WTC11 (cell line): ENCODE results near the gene OVCA2. TPM values are rescaled to one million over a fixed set of nuclear protein-coding genes. Genes with fewer than 3 reads are reported as not detected.

ENCODE experiments used
- ATAC-seq: fragments of 200-7000 bp; cut with Tn5 transposase; 2 replicates; pipeline ENCODE4 v1.10.0; 2021; ENCODE audit warnings: mild to moderate bottlenecking, moderate library complexity
- CTCF ChIA-PET: fragments of 300-600 bp; sonication (Branson Sonifier 250); formaldehyde crosslinking; loops from one replicate; lab custom pipeline; 2021; ENCODE audit warnings: antibody characterized with exemption; lab: Charles Lee
- POLR2A ChIA-PET: fragments of 350-600 bp; sonication (Branson Sonifier 250); formaldehyde crosslinking; loops from one replicate; lab custom pipeline; 2021; ENCODE audit warnings: antibody characterized with exemption; lab: Charles Lee
- DNase-seq: peaks from one replicate; pipeline ENCODE4 v3.0.0; 2021; ENCODE audit warnings: low spot score
- H3K27ac Mint-ChIP-seq: 2 replicates; pipeline ENCODE4 v1.8.0; 2021; ENCODE audit warnings: mixed read lengths
- H3K27me3 Mint-ChIP-seq: 2 replicates; pipeline ENCODE4 v1.8.0; 2021; ENCODE audit warnings: low read depth, mild to moderate bottlenecking, moderate library complexity, mixed read lengths
- H3K36me3 Mint-ChIP-seq: 2 replicates; pipeline ENCODE4 v1.8.0; 2021; ENCODE audit warnings: mixed read lengths
- H3K4me1 Mint-ChIP-seq: 2 replicates; pipeline ENCODE4 v1.8.0; 2022; ENCODE audit warnings: mixed read lengths
- H3K4me3 Mint-ChIP-seq: 2 replicates; pipeline ENCODE4 v1.8.0; 2021; ENCODE audit warnings: mild to moderate bottlenecking, moderate library complexity, mixed read lengths
- H3K9me3 Mint-ChIP-seq: 2 replicates; pipeline ENCODE4 v1.8.0; 2021; ENCODE audit warnings: mixed read lengths
- ATF6 ChIP-seq: sonication (generic); formaldehyde crosslinking; IDR thresholded peaks from 2 replicates; pipeline ENCODE4 v1.8.1; 2023; ENCODE audit warnings: mild to moderate bottlenecking, missing genetic modification reagents
- CREM ChIP-seq: sonication (generic); formaldehyde crosslinking; IDR thresholded peaks from 2 replicates; pipeline ENCODE4 v1.8.1; 2022; ENCODE audit warnings: mild to moderate bottlenecking, missing genetic modification reagents, moderate library complexity
- FOXJ3 ChIP-seq: sonication (generic); formaldehyde crosslinking; IDR thresholded peaks from 2 replicates; pipeline ENCODE4 v1.9.0; 2021; ENCODE audit warnings: missing genetic modification reagents, mild to moderate bottlenecking, borderline replicate concordance
- FOXP1 ChIP-seq: sonication (generic); formaldehyde crosslinking; IDR thresholded peaks from 2 replicates; pipeline ENCODE4 v1.8.0; 2022; ENCODE audit warnings: missing genetic modification reagents, mild to moderate bottlenecking, moderate library complexity, borderline replicate concordance
- HMGA2 ChIP-seq: fragments of 250-450 bp; sonication (Bioruptor Pico); IDR thresholded peaks from 2 replicates; pipeline ENCODE4 v1.4.0; 2021; ENCODE audit warnings: mild to moderate bottlenecking, moderate library complexity
- MLX ChIP-seq: sonication (generic); formaldehyde crosslinking; IDR thresholded peaks from 2 replicates; pipeline ENCODE4 v1.8.1; 2023; ENCODE audit warnings: mild to moderate bottlenecking, missing genetic modification reagents, moderate library complexity
- PREB ChIP-seq: sonication (generic); formaldehyde crosslinking; IDR thresholded peaks from 2 replicates; pipeline ENCODE4 v1.8.1; 2022; ENCODE audit warnings: mild to moderate bottlenecking, missing genetic modification reagents, moderate library complexity, borderline replicate concordance
- PRRX2 ChIP-seq: fragments of 250-450 bp; sonication (Bioruptor Pico); IDR thresholded peaks from 2 replicates; pipeline ENCODE4 v1.8.0; 2021; ENCODE audit warnings: mild to moderate bottlenecking
- STAT6 ChIP-seq: sonication (generic); formaldehyde crosslinking; conservative IDR thresholded peaks from 2 replicates; pipeline ENCODE4 v1.8.1; 2023; ENCODE audit warnings: mild to moderate bottlenecking, low read depth, missing genetic modification reagents, moderate library complexity
- ZBTB43 ChIP-seq: sonication (generic); formaldehyde crosslinking; IDR thresholded peaks from 2 replicates; pipeline ENCODE4 v1.8.1; 2023; ENCODE audit warnings: mild to moderate bottlenecking, missing genetic modification reagents
- ZMAT4 ChIP-seq: fragments of 250-450 bp; sonication (Bioruptor Pico); IDR thresholded peaks from 2 replicates; pipeline ENCODE4 v1.9.0; 2021; ENCODE audit warnings: mild to moderate bottlenecking
- ZNF138 ChIP-seq: sonication (generic); formaldehyde crosslinking; conservative IDR thresholded peaks from 2 replicates; pipeline ENCODE4 v1.8.1; 2022; ENCODE audit warnings: mild to moderate bottlenecking, moderate library complexity, missing genetic modification reagents
- ZNF263 ChIP-seq: sonication (generic); formaldehyde crosslinking; IDR thresholded peaks from 2 replicates; pipeline ENCODE4 v1.8.1; 2022; ENCODE audit warnings: low read depth, mild to moderate bottlenecking, moderate library complexity, missing genetic modification reagents
- ZNF425 ChIP-seq: fragments of 250-450 bp; sonication (Bioruptor Pico); conservative IDR thresholded peaks from 2 replicates; pipeline ENCODE4 v1.9.0; 2021; ENCODE audit warnings: mild to moderate bottlenecking
- total RNA-seq: library from RNA; stranded (reverse); gene quantifications from 3 replicates; pipeline ENCODE4 v1.2.3, GENCODE V29; 2021

The OVCA2 gene
- total RNA-seq, 1 experiment from 2014 or later: 23.5 TPM

- no peak overlapping the region for H3K4me3 Mint-ChIP-seq
- ATAC-seq: no peak
These were observed 14.1 kb upstream of the OVCA2 start for GRCh38 chr17:2027528-2028233.

More at GRCh38 chr17:2027528-2028233, 14.1 kb upstream of the OVCA2 start:
- POLR2A ChIA-PET: no interaction called here
- CTCF ChIA-PET: interaction anchor here (0.5 to 6.3 kb wide), 3 partner anchors 116 to 124 kb away, joined by 3 to 47 read pairs (median 11); no protein-coding TSS in a partner anchor
- DNase-seq: no peak
- TF ChIP-seq FOXJ3: no peak
- TF ChIP-seq HMGA2 (CRISPR knock-in tag): no peak
- TF ChIP-seq MLX (CRISPR knock-in tag): no peak
- no peak for TF ChIP-seq ZNF425 (CRISPR knock-in tag)
- TF ChIP-seq ZBTB43 (CRISPR knock-in tag): no peak
- no peak for TF ChIP-seq ZNF263 (CRISPR knock-in tag)
- TF ChIP-seq PRRX2: no peak
- TF ChIP-seq PREB (CRISPR knock-in tag): no peak
- TF ChIP-seq CREM (CRISPR knock-in tag): no peak
- no peak for TF ChIP-seq ZMAT4 (CRISPR knock-in tag)
- TF ChIP-seq FOXP1 (CRISPR knock-in tag): no peak
- no peak for TF ChIP-seq ATF6 (CRISPR knock-in tag)
- TF ChIP-seq ZNF138 (CRISPR knock-in tag): no peak
- no peak for TF ChIP-seq STAT6 (CRISPR knock-in tag)
- peaks cover 3% of the 10 kb centered on the region; the same call in 1 of the 2 replicates for H3K36me3 Mint-ChIP-seq
- H3K9me3 Mint-ChIP-seq: no peaks in the 10 kb centered on the region
- H3K27me3 Mint-ChIP-seq: peaks cover 67% of the 10 kb centered on the region
- no peak overlapping the region for H3K27ac Mint-ChIP-seq
- peaks cover 7% of the 10 kb centered on the region for H3K4me1 Mint-ChIP-seq
